WERI-Rb-1 (cell line): ENCODE measurements around the gene SGCA.

Experiments
- DNase-seq: peaks from one replicate; pipeline ENCODE4 v3.0.0-alpha.2; 2020
- H3K27ac ChIP-seq: fragments of 250-450 bp; sonication (Bioruptor Pico); 2 replicates; pipeline ENCODE4 v1.5.1; 2020; ENCODE audit warnings: mild to moderate bottlenecking, moderate library complexity
- H3K27me3 ChIP-seq: fragments of 250-450 bp; sonication (Bioruptor Pico); 2 replicates; pipeline ENCODE4 v1.5.1; 2021; ENCODE audit warnings: mild to moderate bottlenecking, low read depth, moderate library complexity; ENCODE audit not compliant: insufficient read depth, severe bottlenecking
- H3K36me3 ChIP-seq: fragments of 250-450 bp; sonication (Bioruptor Pico); 2 replicates; pipeline ENCODE4 v1.5.1; 2020; ENCODE audit warnings: mild to moderate bottlenecking, moderate library complexity
- H3K4me3 ChIP-seq: 2 replicates; pipeline ENCODE4 v1.5.1; 2011; ENCODE audit warnings: low read depth, mild to moderate bottlenecking, control low read depth, low read length
- H3K9me3 ChIP-seq: fragments of 250-450 bp; sonication (Bioruptor Pico); 2 replicates; pipeline ENCODE4 v1.5.1; 2021; ENCODE audit warnings: mild to moderate bottlenecking, moderate library complexity; ENCODE audit not compliant: severe bottlenecking
- CTCF ChIP-seq: IDR thresholded peaks from 2 replicates; pipeline ENCODE4 v1.5.1; 2011; ENCODE audit warnings: low read depth, mild to moderate bottlenecking, control low read depth, inconsistent platforms, low read length

SGCA gene

GRCh38 chr17:50155115-50155819, 10.5 kb upstream of the SGCA start:
- TF ChIP-seq CTCF: no peak
- H3K27ac ChIP-seq: no peak overlapping the region

GRCh38 chr17:50157891-50158290, 7.9 kb upstream of the SGCA start:
- no peaks in the 10 kb centered on the region for H3K9me3 ChIP-seq
- H3K27ac ChIP-seq: no peak overlapping the region
- no peaks in the 10 kb centered on the region for H3K36me3 ChIP-seq
- H3K27me3 ChIP-seq: no peaks in the 10 kb centered on the region
- H3K4me3 ChIP-seq: no peak overlapping the region
- TF ChIP-seq CTCF: no peak
- no peak for DNase-seq

More at GRCh38 chr17:50155115-50155819, 10.5 kb upstream of the SGCA start:
- Histone ChIP-seq H3K4me3 (no peak overlapping the region), H3K27me3 (no peaks in the 10 kb centered on the region), H3K36me3 (no peaks in the 10 kb centered on the region), H3K9me3 (no peaks in the 10 kb centered on the region)
- DNase-seq: no peak

- no peaks in the 10 kb centered on the region for H3K27me3 ChIP-seq
- H3K4me3 ChIP-seq: peak overlapping the region; percentile 42
- no peaks in the 10 kb centered on the region for H3K9me3 ChIP-seq
- peak; percentile 96 for TF ChIP-seq CTCF
- peak; percentile 96 for DNase-seq
- peak overlapping the region; percentile 8; the same call in 1 of the 2 replicates for H3K27ac ChIP-seq
- H3K36me3 ChIP-seq: no peaks in the 10 kb centered on the region
These were observed 4.5 kb upstream of the SGCA start for GRCh38 chr17:50161023-50161910.

- Histone ChIP-seq H3K27ac (no peak overlapping the region), H3K4me3 (peak overlapping the region; percentile 1; the same call in 1 of the 2 replicates), H3K9me3 (no peaks in the 10 kb centered on the region)
These were observed 3.9 kb upstream of the SGCA start for GRCh38 chr17:50161911-50162288.

More at GRCh38 chr17:50161911-50162288, 3.9 kb upstream of the SGCA start:
- H3K36me3 ChIP-seq: no peaks in the 10 kb centered on the region
- no peaks in the 10 kb centered on the region for H3K27me3 ChIP-seq
- TF ChIP-seq CTCF: no peak
- no peak for DNase-seq
